ENCODE data around the gene RUNX1.

RUNX1 gene

DNA sequence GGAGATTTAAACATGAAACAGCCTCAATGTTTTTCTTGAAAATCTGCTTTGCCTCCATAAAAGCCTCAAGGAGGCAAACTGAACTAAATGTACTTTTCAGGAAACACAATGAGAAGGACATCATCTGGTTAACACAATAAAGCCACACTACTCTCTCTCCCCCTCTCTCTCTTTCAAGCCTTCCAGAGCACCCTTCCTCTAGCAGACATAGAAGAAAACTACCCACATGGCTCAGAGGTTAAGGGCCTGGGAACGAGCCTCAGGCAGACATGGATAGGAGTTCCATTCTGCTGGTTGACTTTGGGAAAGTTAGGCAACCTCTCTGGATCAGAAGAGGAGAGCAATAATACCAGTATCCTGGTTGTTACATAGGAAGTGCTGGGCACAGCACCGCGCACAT lies 42.9 kb downstream of the RUNX1 start:
- TF ChIP-seq, protein P1, sequence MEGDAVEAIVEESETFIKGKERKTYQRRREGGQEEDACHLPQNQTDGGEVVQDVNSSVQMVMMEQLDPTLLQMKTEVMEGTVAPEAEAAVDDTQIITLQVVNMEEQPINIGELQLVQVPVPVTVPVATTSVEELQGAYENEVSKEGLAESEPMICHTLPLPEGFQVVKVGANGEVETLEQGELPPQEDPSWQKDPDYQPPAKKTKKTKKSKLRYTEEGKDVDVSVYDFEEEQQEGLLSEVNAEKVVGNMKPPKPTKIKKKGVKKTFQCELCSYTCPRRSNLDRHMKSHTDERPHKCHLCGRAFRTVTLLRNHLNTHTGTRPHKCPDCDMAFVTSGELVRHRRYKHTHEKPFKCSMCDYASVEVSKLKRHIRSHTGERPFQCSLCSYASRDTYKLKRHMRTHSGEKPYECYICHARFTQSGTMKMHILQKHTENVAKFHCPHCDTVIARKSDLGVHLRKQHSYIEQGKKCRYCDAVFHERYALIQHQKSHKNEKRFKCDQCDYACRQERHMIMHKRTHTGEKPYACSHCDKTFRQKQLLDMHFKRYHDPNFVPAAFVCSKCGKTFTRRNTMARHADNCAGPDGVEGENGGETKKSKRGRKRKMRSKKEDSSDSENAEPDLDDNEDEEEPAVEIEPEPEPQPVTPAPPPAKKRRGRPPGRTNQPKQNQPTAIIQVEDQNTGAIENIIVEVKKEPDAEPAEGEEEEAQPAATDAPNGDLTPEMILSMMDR (IDR thresholded peaks at IDR 0.05; ENCODE audit: low read depth, low read length): no peak
- DNase-seq (ENCODE audit: low read depth in 2 of 2): no peak
- no peak overlapping the region for H3K4me3 ChIP-seq (replicated peaks in 1 of 2; ENCODE audit: low read depth in 2 of 2, low read length in 2 of 2)

DNA sequence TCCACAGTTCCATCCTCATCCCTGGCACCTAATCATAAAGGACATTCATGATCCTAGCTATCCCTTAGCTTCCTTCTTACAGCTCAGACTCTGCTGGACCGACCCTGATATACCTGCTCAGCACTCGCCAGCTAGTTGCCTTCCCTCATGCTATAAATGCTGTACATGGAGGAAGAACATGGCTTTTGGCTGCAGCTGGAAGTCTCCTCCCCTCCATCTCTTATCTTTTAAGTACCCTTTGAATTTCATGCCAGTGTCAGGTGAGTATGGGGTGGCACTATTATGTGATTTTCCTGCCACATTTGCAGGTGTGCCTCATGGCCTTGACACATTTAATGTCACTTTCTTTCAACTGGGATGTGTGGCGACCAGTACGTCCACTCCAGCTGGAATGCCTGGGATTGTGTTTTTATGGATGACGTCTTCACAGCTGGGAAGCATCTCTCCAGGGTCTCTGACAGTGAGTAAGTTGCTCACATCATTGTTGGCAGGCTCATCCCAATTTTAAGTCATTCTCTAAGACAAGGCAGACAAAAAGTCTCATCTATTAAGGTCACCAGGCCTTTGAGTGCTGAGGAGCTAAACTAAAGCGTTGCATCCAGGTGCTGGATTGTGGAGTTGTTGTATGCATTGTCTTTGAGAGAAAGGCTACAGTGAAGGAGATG lies 43.4 kb downstream of the RUNX1 start:
- peak in 1 of 2 donors; percentile 52 for DNase-seq (ENCODE audit: low read depth in 2 of 2)
- TF ChIP-seq, protein P1 (IDR thresholded peaks at IDR 0.05; ENCODE audit: low read depth, low read length): no peak
- no peak overlapping the region for H3K4me3 ChIP-seq (replicated peaks in 1 of 2; ENCODE audit: low read depth in 2 of 2, low read length in 2 of 2)

DNA sequence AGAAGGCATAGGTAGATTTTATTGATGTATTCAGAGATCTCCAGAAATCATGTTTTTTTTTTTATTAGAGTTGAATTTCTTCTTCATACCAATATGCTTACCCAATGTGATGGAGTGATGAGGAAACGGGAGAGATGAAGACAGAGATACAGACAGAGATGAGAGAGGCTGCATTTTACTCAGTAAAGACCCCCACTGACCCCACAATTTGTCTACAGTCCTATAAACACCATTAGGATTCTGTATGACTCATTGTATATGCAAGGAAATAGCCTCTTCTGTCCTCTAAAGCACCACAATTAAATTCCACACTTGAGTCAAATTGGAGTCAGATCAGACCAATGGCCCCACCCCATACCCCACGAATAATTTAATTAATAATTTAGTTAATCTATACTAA lies 44.0 kb downstream of the RUNX1 start:
- TF ChIP-seq, protein P1 (IDR thresholded peaks at IDR 0.05; ENCODE audit: low read depth, low read length): no peak
- H3K4me3 ChIP-seq (replicated peaks in 1 of 2; ENCODE audit: low read depth in 2 of 2, low read length in 2 of 2): no peak overlapping the region

DNA sequence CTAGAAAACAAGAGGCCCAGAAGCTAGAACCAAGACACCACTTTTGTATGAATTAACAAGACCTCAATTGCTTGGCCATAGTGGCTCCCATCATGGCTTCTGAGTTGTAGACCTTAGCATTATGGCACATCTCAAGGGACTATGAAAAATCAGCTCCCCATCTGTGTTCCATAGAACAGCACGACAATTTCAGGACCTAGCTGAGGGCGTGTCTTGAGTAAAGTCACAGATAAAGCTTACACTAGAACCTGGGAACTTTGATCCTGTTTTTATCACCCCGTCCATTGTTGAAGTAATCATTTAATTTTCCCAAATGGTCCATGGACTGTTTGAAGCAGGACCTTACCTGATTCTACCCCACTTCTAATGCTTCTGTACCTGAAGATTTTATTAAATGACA lies 44.8 kb downstream of the RUNX1 start:
- TF ChIP-seq, protein P1 (IDR thresholded peaks at IDR 0.05; ENCODE audit: low read depth, low read length): no peak
- DNase-seq (ENCODE audit: low read depth in 2 of 2): no peak
- no peak overlapping the region for H3K4me3 ChIP-seq (replicated peaks in 1 of 2; ENCODE audit: low read depth in 2 of 2, low read length in 2 of 2)

More for the DNA sequence above, 44.0 kb downstream of the RUNX1 start:
- DNase-seq (ENCODE audit: low read depth in 2 of 2): peak in 1 of 2 donors; percentile 33

DNA sequence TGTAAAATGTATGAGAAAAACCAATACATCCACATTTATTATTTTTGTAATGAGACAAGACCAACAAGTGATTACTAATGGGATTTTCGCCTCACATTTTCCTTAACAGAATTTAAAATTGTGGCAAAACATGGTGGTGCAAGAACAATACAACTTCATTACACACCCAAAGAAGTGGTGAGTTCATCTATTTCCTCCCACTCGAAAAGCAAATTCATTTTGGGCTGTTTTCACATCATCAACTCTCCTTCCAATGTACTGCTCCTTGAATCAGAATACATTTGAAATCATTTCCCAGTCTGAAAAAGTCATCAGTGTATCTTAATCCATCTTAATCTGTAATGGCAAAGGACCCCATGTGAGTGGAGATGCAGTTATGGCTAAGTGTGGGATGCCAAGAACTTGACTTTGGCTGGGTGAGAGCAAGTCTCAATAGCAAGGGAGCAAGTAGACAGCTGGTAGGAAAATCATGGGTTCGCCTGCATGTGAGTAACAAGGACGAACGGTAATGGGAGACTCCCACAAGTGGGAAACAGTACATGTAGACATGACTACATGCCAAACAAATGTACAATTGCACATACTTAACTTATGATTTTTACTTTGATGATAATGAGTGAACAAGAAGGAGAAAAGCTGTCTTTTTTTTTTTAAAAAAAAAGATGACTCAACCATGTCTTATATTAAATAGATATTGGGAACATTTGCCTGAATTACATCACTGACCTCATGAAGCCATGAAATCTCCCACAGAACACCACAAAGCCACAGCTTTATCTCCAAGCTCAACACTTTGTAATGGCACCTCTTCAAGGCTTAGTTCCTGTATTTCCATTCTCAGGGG lies 46.0 kb downstream of the RUNX1 start:
- no peak overlapping the region for H3K4me3 ChIP-seq (replicated peaks in 1 of 2; ENCODE audit: low read depth in 2 of 2, low read length in 2 of 2)
- peak; percentile 64 to 89 for DNase-seq (ENCODE audit: low read depth in 2 of 2)
- TF ChIP-seq, protein P1 (IDR thresholded peaks at IDR 0.05; ENCODE audit: low read depth, low read length): no peak

DNA sequence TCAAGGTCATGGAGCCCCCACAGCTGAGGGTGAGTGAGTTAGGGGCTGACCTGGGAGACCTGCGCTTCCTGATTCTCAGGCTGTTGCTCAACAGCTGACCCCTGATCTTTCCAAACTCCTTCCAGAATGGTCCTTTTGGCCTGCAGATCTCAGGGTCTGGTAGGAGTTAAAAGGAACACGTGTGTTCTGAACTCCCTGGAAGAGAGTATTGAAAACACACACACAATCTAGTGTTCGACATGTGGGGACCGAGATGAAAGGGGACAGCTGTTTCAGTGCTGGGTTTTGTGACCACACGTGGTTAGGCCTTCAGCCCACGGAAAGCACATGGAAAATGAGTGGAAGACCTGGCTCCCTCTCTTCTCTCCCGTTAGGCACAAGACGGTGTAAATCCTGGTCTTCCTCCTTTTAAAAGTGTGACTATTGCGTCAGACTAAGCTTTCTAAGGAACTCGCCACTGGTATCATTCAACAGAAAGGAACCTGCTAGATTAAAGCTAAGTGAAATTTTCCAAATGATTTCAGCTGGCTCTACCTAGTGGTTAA lies 49.6 kb downstream of the RUNX1 start:
- no peak overlapping the region for H3K4me3 ChIP-seq (replicated peaks in 1 of 2; ENCODE audit: low read depth in 2 of 2, low read length in 2 of 2)
- DNase-seq (ENCODE audit: low read depth in 2 of 2): peak in 1 of 2 donors; percentile 11
- TF ChIP-seq, protein P1 (IDR thresholded peaks at IDR 0.05; ENCODE audit: low read depth, low read length): no peak

Data from cardiac fibroblast (primary cell).